Peyer's patch (tissue), 4 donors: ENCODE measurements around the gene CACNA2D1.

Experiments
- POLR2A ChIP-seq, 2 donors: fragments of 450-650 bp; IDR thresholded peaks; one replicate each; pipeline ENCODE4 v1.5.1; 2017; ENCODE audit warnings: antibody characterized with exemption in 2 of 2, mild to moderate bottlenecking in 2 of 2, moderate library complexity in 2 of 2
- TF ChIP-seq, protein P1 (sequence below), 6 experiments: fragments of 450-650 bp in 4 of 6; fragments of 200-600 bp in 2 of 6; sonication (generic) in 1 of 6; IDR thresholded peaks; one replicate each; pipeline ENCODE4 v1.5.1; 2017 to 2019; ENCODE audit warnings: antibody characterized with exemption in 6 of 6, mild to moderate bottlenecking in 3 of 6, moderate library complexity in 1 of 6

DNA sequence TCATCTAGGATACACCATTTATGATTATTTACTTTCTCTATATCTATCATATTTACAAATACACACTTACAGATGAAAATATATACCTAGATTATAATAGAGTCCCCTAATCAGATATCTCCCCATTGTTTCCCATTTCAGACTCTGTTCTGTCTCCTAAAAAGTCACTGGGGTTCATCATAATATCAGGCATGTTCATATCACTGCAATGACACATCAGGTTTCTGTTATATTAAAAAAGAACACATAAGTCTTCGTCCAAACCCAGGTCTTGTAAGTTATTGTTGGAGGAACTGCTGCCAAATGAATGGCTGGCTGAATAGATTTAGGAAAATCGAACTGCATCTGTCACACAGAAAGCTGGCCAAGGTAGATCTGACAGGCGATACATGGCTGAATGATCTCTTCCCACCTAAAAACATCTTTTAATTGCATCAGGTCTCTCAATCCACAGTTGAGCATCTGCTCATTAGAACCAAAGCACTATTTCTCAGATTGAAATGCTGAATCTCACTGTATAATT lies 178.7 kb downstream of the CACNA2D1 start:
- TF ChIP-seq, protein P1, sequence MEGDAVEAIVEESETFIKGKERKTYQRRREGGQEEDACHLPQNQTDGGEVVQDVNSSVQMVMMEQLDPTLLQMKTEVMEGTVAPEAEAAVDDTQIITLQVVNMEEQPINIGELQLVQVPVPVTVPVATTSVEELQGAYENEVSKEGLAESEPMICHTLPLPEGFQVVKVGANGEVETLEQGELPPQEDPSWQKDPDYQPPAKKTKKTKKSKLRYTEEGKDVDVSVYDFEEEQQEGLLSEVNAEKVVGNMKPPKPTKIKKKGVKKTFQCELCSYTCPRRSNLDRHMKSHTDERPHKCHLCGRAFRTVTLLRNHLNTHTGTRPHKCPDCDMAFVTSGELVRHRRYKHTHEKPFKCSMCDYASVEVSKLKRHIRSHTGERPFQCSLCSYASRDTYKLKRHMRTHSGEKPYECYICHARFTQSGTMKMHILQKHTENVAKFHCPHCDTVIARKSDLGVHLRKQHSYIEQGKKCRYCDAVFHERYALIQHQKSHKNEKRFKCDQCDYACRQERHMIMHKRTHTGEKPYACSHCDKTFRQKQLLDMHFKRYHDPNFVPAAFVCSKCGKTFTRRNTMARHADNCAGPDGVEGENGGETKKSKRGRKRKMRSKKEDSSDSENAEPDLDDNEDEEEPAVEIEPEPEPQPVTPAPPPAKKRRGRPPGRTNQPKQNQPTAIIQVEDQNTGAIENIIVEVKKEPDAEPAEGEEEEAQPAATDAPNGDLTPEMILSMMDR (IDR thresholded peaks at IDR 0.05) = no peak
- no peak for TF ChIP-seq POLR2A (IDR thresholded peaks at IDR 0.05)
